Measurements from ENCODE around the gene SCG5.

Gene SCG5

GRCh38 chr15:32707436-32707835 is 65.9 kb downstream of the SCG5 start:
- Histone ChIP-seq H4K20me1 (ENCODE audit: insufficient read depth, low read length) (no peaks in the 10 kb centered on the region), H3K9me3 (ENCODE audit: low read length) (no peaks in the 10 kb centered on the region), H3K36me3 (ENCODE audit: insufficient read depth, low read length) (no peaks in the 10 kb centered on the region), H3K9ac (ENCODE audit: low read length) (no peak overlapping the region), H3K27ac (ENCODE audit: low read depth, low read length, poor library complexity, severe bottlenecking) (no peak overlapping the region), H3F3A (ENCODE audit: insufficient read depth, low read length) (no peaks in the 10 kb centered on the region), H2AFZ (ENCODE audit: low read length) (no peak overlapping the region), H3K4me2 (ENCODE audit: low read length) (no peak overlapping the region), H3K9me2 (ENCODE audit: low read depth, low read length) (no peaks in the 10 kb centered on the region), H3K4me3 (ENCODE audit: low read depth, low read length, poor library complexity, severe bottlenecking) (no peak overlapping the region), H3K79me2 (ENCODE audit: insufficient read depth, low read length) (no peaks in the 10 kb centered on the region), H3K4me1 (ENCODE audit: insufficient read depth, low read length, severe bottlenecking) (no peaks in the 10 kb centered on the region), H3K27me3 (ENCODE audit: insufficient read depth, low read length) (no peaks in the 10 kb centered on the region)
- TF ChIP-seq EZH2 (IDR thresholded peaks at IDR 0.05; ENCODE audit: borderline replicate concordance, low read length): no peak

DNA sequence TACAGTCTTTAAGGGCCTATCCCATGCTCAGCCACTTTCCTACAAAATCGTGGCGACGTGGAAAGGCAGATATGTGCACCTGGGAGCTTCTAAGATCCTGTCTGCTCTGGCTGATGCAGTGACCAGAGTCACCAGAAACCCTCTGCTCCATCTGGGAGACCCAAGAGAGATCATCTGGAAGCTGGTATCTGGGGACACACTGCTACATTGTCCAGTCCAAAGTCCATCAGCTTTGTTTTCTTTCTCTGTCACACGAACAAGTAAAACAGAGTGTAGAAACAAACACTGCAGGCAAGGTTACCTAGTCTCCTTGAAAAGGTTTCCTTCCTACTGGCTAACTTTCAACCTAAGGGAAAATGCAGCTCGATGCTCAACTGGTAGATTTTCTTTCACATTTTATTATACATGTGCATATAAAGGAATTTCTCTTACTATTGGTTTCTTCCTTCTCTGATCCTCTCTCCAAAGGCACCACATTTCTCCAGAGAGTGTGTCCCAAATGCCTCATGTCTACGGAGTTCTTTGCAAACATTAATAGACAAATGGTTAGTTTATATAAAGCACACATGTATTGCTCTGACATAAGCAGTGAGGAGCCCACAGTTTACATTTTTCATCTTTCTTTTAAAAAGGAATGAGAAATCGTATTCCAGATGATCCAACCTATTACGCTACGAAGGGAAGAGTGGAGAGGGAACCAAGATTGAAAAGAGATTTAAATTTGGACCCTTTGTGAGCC is 68.0 kb downstream of the SCG5 start:
- Histone ChIP-seq H3K27ac (ENCODE audit: low read depth, low read length, poor library complexity, severe bottlenecking) (no peak overlapping the region), H3K27me3 (ENCODE audit: insufficient read depth, low read length) (no peaks in the 10 kb centered on the region), H3F3A (ENCODE audit: insufficient read depth, low read length) (no peaks in the 10 kb centered on the region), H3K36me3 (ENCODE audit: insufficient read depth, low read length) (no peaks in the 10 kb centered on the region), H3K9me3 (ENCODE audit: low read length) (no peaks in the 10 kb centered on the region), H3K4me3 (ENCODE audit: low read depth, low read length, poor library complexity, severe bottlenecking) (no peak overlapping the region), H3K4me2 (ENCODE audit: low read length) (no peak overlapping the region), H2AFZ (ENCODE audit: low read length) (no peak overlapping the region), H3K9ac (ENCODE audit: low read length) (no peak overlapping the region), H4K20me1 (ENCODE audit: insufficient read depth, low read length) (no peaks in the 10 kb centered on the region), H3K9me2 (ENCODE audit: low read depth, low read length) (no peaks in the 10 kb centered on the region), H3K4me1 (ENCODE audit: insufficient read depth, low read length, severe bottlenecking) (no peaks in the 10 kb centered on the region), H3K79me2 (ENCODE audit: insufficient read depth, low read length) (no peaks in the 10 kb centered on the region)
- no peak for TF ChIP-seq CTCF (IDR thresholded peaks at IDR 0.05; ENCODE audit: low read length)
- TF ChIP-seq EZH2 (IDR thresholded peaks at IDR 0.05; ENCODE audit: borderline replicate concordance, low read length): no peak

DNA sequence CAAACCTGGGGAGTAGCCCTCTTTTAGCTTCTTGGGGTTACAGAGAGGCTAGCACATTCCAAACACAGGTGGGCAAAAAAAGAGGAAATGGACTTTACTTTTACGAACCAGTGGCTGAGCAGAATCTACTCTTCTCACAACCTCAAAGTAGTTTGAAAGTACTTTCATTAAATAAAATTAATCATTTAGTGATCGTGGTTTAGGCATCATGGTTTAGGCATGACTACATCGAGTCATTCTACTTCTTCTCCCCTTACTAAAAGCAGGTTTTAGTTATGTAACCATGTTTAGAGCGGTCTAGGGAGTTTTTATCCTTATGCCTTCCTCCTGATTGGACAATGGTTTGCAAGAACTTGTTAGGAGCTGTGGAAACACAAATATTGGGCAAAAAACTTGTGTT is 73.8 kb downstream of the SCG5 start:
- Histone ChIP-seq H3K27me3 (ENCODE audit: insufficient read depth, low read length) (no peaks in the 10 kb centered on the region), H2AFZ (ENCODE audit: low read length) (no peak overlapping the region), H3K4me3 (ENCODE audit: low read depth, low read length, poor library complexity, severe bottlenecking) (no peak overlapping the region), H3K4me1 (ENCODE audit: insufficient read depth, low read length, severe bottlenecking) (no peaks in the 10 kb centered on the region), H4K20me1 (ENCODE audit: insufficient read depth, low read length) (no peaks in the 10 kb centered on the region), H3K36me3 (ENCODE audit: insufficient read depth, low read length) (no peaks in the 10 kb centered on the region), H3K4me2 (ENCODE audit: low read length) (no peak overlapping the region), H3F3A (ENCODE audit: insufficient read depth, low read length) (no peaks in the 10 kb centered on the region), H3K9me2 (ENCODE audit: low read depth, low read length) (no peaks in the 10 kb centered on the region), H3K9ac (ENCODE audit: low read length) (no peak overlapping the region), H3K27ac (ENCODE audit: low read depth, low read length, poor library complexity, severe bottlenecking) (no peak overlapping the region), H3K9me3 (ENCODE audit: low read length) (no peaks in the 10 kb centered on the region), H3K79me2 (ENCODE audit: insufficient read depth, low read length) (no peaks in the 10 kb centered on the region)
- TF ChIP-seq EZH2 (IDR thresholded peaks at IDR 0.05; ENCODE audit: borderline replicate concordance, low read length): no peak
- no peak for TF ChIP-seq CTCF (IDR thresholded peaks at IDR 0.05; ENCODE audit: low read length)

All from OCI-LY1 (cell line).